DND-41 (cell line): ENCODE data around the gene OR13A1.
"Not testable (repeated sequence)": the region's sequence is repeated elsewhere in the genome, so short reads cannot be mapped to it uniquely, and the experiment has no call there.

Experiments
- ATAC-seq: fragments of 200-7000 bp; cut with Tn5 transposase; 3 replicates; pipeline ENCODE4 v1.9.1; 2021; ENCODE audit warnings: low read depth; ENCODE audit not compliant: insufficient read depth
- DNase-seq: peaks from one replicate; pipeline ENCODE4 v3.0.0-alpha.2; 2020
- H2AFZ ChIP-seq: 2 replicates; pipeline ENCODE4 v1.6.0; 2012; ENCODE audit warnings: low read depth, low read length
- H3K27ac ChIP-seq: 2 replicates; pipeline ENCODE4 v1.5.1; 2012; ENCODE audit warnings: low read length, inconsistent platforms
- H3K27me3 ChIP-seq: fragments of 200-600 bp; sonication (generic); 2 replicates; pipeline ENCODE4 v1.6.0; 2012; ENCODE audit warnings: low read length, mild to moderate bottlenecking, inconsistent platforms; ENCODE audit not compliant: insufficient read depth, poor library complexity
- H3K36me3 ChIP-seq: 2 replicates; pipeline ENCODE4 v1.5.1; 2012; ENCODE audit warnings: low read length, inconsistent platforms; ENCODE audit not compliant: insufficient read depth
- H3K4me1 ChIP-seq: 2 replicates; pipeline ENCODE4 v1.5.1; 2012; ENCODE audit warnings: mild to moderate bottlenecking, low read length; ENCODE audit not compliant: insufficient read depth
- H3K4me2 ChIP-seq: 2 replicates; pipeline ENCODE4 v1.6.0; 2012; ENCODE audit warnings: mild to moderate bottlenecking, moderate library complexity, low read length, inconsistent platforms; ENCODE audit not compliant: insufficient read depth
- H3K4me3 ChIP-seq, 2 experiments: fragments of 200-600 bp in 1 of 2; shearing (Covaris generic) in 1 of 2; 2 replicates each; pipeline ENCODE4 v1.5.1; 2012 to 2016; ENCODE audit warnings: inconsistent platforms in 2 of 2, low read length in 2 of 2, mild to moderate bottlenecking in 2 of 2, low read depth in 1 of 2, moderate library complexity in 1 of 2
- H3K79me2 ChIP-seq: 2 replicates; pipeline ENCODE4 v1.6.0; 2012; ENCODE audit warnings: low read length, inconsistent platforms; ENCODE audit not compliant: insufficient read depth
- H3K9ac ChIP-seq: 2 replicates; pipeline ENCODE4 v1.6.0; 2012; ENCODE audit warnings: low read depth, mild to moderate bottlenecking, inconsistent platforms, low read length, moderate library complexity
- H3K9me3 ChIP-seq: 2 replicates; pipeline ENCODE4 v1.5.1; 2012; ENCODE audit warnings: low read length, moderate library complexity, mild to moderate bottlenecking, inconsistent platforms; ENCODE audit not compliant: insufficient read depth, severe bottlenecking
- H4K20me1 ChIP-seq: 2 replicates; pipeline ENCODE4 v1.6.0; 2012; ENCODE audit warnings: low read length; ENCODE audit not compliant: insufficient read depth
- EZH2 ChIP-seq: IDR thresholded peaks from 3 replicates; pipeline ENCODE4 v1.6.1; 2012; ENCODE audit warnings: borderline replicate concordance, low read depth, mild to moderate bottlenecking, moderate library complexity, low read length, inconsistent platforms; ENCODE audit not compliant: severe bottlenecking
- TF ChIP-seq, protein P1 (sequence below): IDR thresholded peaks from 2 replicates; pipeline ENCODE4 v1.5.1; 2012; ENCODE audit warnings: borderline replicate concordance, low read length, moderate library complexity, mild to moderate bottlenecking; ENCODE audit not compliant: poor library complexity, severe bottlenecking; ENCODE audit errors: extremely low read depth

OR13A1 gene

DNA sequence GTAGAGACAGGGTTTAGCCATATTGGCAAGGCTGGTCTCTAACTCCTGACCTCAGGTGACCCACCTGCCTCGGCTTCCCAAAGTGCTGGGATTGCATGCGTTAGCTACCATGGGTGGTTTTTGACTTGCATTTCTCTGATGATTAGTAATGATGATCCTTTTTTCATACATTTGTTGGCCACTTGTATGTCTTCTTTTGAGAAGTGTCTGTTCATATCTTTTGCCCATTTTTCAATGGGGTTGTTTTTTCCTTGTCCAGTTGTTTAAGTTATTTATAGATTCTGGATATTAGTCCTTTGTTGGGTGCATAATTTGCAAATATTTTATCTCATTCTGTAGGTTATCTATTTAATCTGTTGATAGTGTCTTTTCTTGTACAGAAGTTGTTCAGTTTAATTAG is 4.3 kb upstream of the OR13A1 start:
- Histone ChIP-seq H3K36me3 (no peaks in the 10 kb centered on the region), H3K4me1 (no peaks in the 10 kb centered on the region), H3K4me2 (no peak overlapping the region), H3K27me3 (no peaks in the 10 kb centered on the region), H3K9ac (no peak overlapping the region), H3K9me3 (no peaks in the 10 kb centered on the region), H3K79me2 (no peaks in the 10 kb centered on the region), H3K27ac (no peak overlapping the region), H3K4me3 (no peak overlapping the region), H4K20me1 (no peaks in the 10 kb centered on the region), H2AFZ (no peak overlapping the region)
- TF ChIP-seq, protein P1, sequence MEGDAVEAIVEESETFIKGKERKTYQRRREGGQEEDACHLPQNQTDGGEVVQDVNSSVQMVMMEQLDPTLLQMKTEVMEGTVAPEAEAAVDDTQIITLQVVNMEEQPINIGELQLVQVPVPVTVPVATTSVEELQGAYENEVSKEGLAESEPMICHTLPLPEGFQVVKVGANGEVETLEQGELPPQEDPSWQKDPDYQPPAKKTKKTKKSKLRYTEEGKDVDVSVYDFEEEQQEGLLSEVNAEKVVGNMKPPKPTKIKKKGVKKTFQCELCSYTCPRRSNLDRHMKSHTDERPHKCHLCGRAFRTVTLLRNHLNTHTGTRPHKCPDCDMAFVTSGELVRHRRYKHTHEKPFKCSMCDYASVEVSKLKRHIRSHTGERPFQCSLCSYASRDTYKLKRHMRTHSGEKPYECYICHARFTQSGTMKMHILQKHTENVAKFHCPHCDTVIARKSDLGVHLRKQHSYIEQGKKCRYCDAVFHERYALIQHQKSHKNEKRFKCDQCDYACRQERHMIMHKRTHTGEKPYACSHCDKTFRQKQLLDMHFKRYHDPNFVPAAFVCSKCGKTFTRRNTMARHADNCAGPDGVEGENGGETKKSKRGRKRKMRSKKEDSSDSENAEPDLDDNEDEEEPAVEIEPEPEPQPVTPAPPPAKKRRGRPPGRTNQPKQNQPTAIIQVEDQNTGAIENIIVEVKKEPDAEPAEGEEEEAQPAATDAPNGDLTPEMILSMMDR: no peak
- TF ChIP-seq EZH2: no peak
- no peak for ATAC-seq
- no peak for DNase-seq

DNA sequence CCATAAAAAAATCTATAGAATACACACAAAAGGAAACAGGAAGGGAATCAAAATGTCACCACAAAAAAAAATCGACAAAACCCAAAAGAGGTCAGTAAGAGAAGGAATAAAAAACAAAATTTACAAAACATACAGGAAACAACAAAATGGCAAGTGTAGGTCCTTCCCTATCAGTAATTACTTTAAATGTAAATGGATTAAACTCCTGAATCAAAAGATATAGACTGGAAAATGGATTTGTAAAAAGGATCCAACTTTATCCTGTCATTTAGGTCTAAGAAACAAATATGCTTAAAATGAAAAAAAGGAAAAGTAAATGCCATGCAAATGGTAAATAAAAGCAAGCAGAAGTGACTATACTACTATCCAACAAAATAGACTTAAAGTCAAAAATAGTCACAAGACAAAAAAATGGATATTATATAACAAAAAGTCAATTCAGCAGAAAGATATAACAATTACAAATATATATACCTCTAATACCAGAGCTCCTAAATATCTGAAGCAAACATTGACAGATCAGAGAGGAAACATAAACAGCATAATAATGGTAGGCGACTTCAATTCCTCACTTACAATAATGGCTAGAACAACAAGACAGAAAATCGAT is 2.0 kb downstream of the OR13A1 start:
- Histone ChIP-seq H3K4me1 (no peaks in the 10 kb centered on the region), H3K27me3 (no peaks in the 10 kb centered on the region), H2AFZ (no peak overlapping the region), H3K4me3 (no peak overlapping the region), H3K9me3 (no peaks in the 10 kb centered on the region), H3K36me3 (no peaks in the 10 kb centered on the region), H3K79me2 (no peaks in the 10 kb centered on the region), H3K9ac (no peak overlapping the region), H4K20me1 (no peaks in the 10 kb centered on the region), H3K27ac (no peak overlapping the region), H3K4me2 (no peak overlapping the region)
- no peak for DNase-seq
- ATAC-seq: no peak
- no peak for TF ChIP-seq EZH2
- TF ChIP-seq, protein P1: no peak

DNA sequence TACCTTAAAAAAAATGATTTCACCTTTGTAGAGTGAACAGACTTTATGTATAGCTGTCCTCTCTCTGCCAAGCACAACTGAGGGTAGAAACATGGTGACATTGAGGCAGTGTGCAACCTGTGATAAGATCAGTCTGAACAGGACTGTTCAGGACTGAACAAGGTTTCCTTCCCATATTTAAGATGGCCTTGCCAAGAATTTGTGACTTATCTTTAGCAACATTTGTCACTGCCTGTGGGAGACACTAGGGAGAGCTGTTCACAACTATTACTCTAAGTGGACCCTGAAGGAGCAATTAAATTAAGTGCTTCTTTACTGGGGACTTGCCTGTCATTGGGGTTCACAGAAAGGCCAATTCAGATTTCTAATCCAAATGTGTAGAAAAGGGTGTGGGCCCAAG is 6.7 kb downstream of the OR13A1 start:
- peaks cover 2% of the 10 kb centered on the region for H3K27me3 ChIP-seq
- TF ChIP-seq EZH2: no peak
- TF ChIP-seq, protein P1: no peak
- no peaks in the 10 kb centered on the region for H3K4me1 ChIP-seq
- no peaks in the 10 kb centered on the region for H4K20me1 ChIP-seq
- ATAC-seq: no peak
- no peak overlapping the region for H2AFZ ChIP-seq
- H3K79me2 ChIP-seq: no peaks in the 10 kb centered on the region
- no peak overlapping the region for H3K9ac ChIP-seq
- H3K4me2 ChIP-seq: no peak overlapping the region
- no peak overlapping the region for H3K4me3 ChIP-seq
- H3K36me3 ChIP-seq: no peaks in the 10 kb centered on the region
- H3K9me3 ChIP-seq: no peaks in the 10 kb centered on the region
- DNase-seq: no peak
- no peak overlapping the region for H3K27ac ChIP-seq

- no peak overlapping the region for H2AFZ ChIP-seq
- DNase-seq (no peak), ATAC-seq (no peak)
- no peak overlapping the region for H3K4me2 ChIP-seq
- no peaks in the 10 kb centered on the region for H3K36me3 ChIP-seq
- TF ChIP-seq EZH2: no peak
- TF ChIP-seq, protein P1: no peak
- H4K20me1 ChIP-seq: no peaks in the 10 kb centered on the region
- peaks cover 2% of the 10 kb centered on the region for H3K27me3 ChIP-seq
- no peaks in the 10 kb centered on the region for H3K79me2 ChIP-seq
- no peaks in the 10 kb centered on the region for H3K9me3 ChIP-seq
- H3K4me1 ChIP-seq: no peaks in the 10 kb centered on the region
- H3K27ac ChIP-seq: no peak overlapping the region
- H3K4me3 ChIP-seq: no peak overlapping the region
- no peak overlapping the region for H3K9ac ChIP-seq
Observed at GRCh38 chr10:45302573-45302972, 12.8 kb downstream of the OR13A1 start.

GRCh38 chr10:45298341-45298955 is 17.0 kb downstream of the OR13A1 start:
- not testable (repeated sequence) for H3K4me1 ChIP-seq, H3K27me3 ChIP-seq, H3K36me3 ChIP-seq, H3K9me3 ChIP-seq, H2AFZ ChIP-seq, DNase-seq, H3K4me3 ChIP-seq, H3K27ac ChIP-seq, H3K4me2 ChIP-seq, H4K20me1 ChIP-seq, ATAC-seq, H3K79me2 ChIP-seq, H3K9ac ChIP-seq
